HG02943 (cell line): ENCODE measurements around the gene STAB1.

Source experiments
- ATAC-seq: cut with Tn5 transposase; IDR thresholded peaks from one replicate; pipeline ENCODE4 v1.9.1; 2021; ENCODE audit warnings: mild to moderate bottlenecking, low read depth, moderate library complexity; ENCODE audit not compliant: unreplicated experiment

STAB1 gene

DNA sequence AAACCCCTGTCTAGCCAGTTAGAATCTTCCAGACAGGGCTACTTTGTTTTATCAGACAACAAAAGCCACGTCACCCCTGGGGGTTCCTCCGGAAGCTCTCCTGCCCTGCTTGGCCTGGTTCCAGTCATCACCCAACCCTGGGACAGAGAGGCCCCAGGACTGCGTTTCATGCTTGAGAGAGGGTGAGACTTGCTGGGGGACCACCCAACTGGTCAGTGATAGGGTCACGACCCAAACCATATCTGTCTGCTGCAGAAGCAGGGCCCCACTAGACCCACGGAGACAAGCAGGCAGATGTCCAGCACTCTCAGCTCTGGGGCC, 37.3 kb downstream of the STAB1 start:
- ATAC-seq = no peak

DNA sequence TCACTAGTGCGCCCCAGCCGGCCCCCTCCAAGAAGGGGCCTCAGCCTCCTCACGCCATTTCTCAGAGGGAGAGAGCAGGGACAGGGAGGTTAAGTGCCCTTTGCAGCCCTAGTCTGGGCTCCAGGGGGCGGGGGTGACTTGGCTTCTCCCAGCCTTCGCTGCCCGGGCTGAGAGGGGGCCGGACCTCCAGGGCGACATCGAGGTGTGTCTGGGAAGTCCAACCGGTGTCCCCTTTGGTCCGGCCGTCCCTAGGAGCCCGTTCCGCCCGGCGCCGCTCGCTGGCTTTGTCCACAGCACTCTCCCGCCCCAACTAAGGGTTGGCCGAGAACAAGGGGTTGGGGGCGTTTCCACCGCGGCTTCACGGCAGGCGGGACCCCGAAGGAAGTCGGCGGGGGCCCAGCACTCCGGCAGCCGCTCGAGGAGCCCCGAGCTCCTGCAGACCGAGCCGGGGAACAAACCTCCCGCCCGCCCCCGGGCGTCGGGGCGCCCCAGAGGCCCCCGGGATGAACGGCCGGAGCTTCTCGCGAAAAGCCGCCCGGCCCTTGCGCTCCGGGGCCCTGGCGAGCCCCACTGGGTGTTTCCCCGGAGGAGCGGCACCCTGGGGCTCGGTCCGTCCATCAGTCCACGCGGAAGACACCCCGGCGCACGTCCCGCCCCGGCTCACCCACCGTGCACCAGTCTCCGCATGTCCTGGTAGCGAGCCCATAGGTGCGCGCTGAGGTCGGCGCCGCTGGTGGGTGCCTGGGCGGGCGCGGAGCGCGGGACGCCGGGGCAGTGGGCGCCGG, 37.9 kb downstream of the STAB1 start:
- no peak for ATAC-seq

DNA sequence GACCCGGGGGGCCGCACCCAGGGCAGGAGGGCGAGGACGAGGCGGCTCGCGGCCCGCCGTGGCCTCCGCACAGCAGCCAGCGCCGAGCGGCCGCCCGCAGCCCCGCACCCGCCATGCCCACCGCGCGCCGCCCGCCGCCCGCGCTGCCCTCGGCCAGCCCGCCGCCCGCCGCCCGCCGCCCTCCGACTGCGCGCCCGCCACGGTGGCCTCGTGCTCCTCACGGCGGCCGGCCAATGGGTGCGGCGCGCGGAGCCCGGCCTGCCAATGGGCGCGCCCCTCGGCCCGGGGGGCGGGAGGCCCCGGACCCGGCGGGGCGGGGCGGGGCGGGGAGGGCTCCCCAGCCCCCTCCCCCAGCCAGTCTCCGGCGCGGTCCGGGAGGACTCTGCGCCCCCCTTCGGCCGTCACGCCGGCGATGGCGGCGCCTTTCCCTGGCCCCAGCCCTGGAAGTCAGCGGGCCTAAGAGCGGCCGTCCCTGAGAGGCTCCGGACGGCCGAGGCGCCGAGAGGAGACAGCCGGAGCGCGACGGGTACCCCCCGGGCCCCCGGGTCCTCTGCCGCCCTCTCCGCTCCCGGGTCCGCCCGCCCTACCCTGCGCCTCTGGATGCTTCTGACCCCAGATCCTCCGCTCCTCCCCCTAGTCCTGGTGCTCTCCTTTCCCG, 38.6 kb downstream of the STAB1 start, which contains the start of gene NT5DC2:
TSS of gene NT5DC2 (minus strand) at position 235 of the 658 bp plus-strand sequence. CDS start at position 115, 120 bp downstream.
- ATAC-seq = no peak

DNA sequence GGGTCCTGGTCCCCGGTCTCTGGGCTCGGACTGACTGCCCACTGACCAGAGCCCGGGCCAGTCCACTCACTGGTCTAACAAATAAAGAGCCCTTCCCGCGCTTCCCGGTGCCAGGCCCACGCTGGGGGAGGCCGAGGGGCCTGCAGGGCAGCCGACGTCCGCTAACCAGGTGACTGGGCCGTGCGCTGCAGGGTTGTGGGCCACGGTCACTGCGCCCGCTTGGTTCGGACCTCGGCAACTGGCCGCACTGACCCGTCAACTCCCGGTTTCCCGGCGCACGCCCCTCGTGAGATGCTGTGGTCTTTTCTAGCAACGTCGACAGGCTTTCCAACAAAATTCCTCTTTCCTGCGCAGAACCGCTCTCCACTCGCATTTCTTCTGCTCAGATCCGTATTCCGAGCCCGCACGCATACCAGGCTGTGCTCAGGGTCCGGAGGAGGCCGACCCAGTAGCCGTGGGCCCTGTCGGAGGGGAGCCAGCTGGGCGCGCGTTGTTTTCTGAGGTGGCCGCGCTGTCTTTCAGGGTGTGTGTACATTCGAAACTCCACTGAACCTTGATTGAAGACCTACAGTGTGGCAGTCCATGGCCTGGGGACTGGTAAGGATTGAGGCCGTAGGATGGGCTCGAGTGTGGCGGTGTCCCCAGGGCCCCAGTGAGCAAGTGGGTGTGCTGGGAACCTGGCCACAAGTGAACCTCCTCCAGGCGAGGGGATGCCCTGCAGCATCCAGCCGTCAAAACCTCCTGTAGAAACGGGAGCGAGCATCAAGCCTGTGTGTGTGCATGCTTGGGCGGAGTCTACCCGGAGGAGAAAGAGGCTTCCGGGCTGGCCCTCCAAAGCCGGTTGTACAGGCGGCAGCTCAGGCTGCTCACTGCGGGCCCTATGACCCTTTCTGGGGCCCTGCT, 39.4 kb downstream of the STAB1 start:
- ATAC-seq = no peak

DNA sequence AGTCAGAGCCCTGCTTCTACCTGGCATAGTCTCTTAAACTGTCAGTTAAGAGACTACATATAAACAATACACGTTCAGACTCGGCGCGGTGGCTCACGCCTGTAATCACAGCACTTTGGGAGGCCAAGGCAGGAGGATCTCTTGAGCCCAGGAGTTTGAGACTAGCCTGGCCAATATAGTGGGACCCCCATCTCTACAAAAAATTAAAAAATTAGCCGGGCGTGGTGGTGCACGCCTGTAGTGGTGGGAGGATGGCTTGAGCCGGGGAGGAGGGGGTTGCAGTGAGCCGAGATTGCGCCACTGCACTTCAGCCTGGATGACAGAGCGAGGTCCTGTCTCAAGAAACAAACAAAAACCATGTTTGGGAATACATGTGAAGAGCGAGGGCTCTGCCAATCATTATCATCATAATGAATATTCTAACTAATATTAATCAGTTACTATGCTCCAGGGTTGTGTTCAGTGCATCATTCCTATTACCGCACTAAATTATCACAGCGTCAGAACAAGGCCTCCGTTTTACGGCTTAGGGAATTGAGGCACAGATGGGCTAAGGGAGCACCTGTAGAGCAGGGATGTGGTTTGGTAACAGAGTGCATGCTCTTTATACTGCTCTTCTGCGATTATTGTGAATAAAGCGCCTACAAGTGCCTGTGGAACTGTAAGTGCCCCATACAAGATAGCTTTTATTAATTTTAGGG, 40.4 kb downstream of the STAB1 start:
- ATAC-seq = no peak

DNA sequence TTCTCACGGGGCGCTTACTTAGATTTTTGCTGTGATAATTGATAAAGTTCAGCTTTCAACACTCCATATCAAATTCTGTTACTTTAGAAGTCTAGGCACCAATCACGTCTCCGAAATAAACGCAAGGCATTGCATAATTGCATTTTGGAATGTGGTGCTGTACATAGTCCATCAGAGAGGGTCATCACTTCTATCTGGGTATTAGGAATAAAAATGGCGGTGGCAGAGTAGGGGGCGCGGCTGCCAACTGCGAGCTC, 40.9 kb downstream of the STAB1 start:
- ATAC-seq = no peak

DNA sequence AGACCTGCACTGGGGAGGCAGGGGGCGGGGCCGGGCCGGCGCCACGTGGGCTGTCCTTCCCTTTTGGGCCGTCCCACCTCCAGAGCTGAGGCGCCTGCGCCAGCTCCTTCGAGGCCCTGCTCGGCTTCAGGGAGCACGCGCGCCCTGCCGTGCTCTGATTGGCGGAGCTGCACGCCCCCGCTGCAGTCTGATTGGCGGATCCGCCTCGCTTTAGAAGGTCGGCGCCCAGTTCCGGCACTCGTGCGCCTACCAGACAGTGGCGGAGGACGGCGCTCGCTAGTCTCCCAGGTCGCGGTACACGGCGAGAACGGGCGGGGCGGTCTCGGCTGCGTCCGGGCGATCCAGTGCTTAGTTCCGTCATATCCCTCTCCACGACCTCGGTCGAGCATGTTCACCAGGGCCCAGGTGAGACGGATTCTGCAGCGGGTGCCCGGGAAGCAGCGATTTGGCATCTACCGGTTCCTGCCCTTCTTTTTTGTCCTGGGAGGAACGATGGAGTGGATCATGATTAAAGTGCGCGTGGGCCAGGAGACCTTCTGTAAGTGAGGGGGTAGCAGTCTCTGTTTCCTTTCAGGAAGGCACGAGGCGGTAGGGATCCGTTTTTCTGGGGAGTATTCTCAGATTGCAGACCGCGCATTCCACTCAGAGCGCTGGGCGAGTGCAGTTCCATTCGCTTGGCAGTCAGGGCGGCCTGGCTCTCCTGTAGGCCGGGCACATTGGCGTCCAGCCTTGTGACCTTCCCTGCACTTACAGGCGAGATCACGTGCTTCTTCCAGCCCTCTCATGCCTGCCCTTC, 41.4 kb downstream of the STAB1 start, which contains the start of gene UQCC5:
TSS of gene UQCC5 (plus strand) at position 237 of the 796 bp plus-strand sequence. CDS start at position 388, 151 bp downstream.
- peak; percentile 82 for ATAC-seq

DNA sequence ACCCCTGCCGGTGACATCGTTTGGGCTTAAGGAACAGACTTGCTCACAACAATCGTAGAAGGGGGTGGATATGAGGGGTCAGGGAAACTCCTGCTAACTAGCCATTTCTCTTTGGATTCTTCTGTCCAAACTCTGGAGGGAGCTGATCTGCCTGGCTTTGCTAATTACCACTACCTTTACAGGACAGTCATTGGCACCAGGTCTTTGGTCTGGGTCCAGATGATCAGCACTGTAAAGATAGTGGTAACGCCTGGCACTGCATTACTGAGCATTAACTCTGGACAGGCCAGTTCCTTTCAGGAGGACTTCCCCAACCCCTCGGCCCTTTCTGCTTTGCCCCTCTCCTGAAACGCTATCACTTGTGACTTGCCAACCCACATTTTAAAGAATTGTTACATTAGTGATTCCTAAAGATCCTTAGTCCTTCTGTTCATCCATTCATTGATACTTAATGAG, 42.1 kb downstream of the STAB1 start:
- ATAC-seq = no peak

DNA sequence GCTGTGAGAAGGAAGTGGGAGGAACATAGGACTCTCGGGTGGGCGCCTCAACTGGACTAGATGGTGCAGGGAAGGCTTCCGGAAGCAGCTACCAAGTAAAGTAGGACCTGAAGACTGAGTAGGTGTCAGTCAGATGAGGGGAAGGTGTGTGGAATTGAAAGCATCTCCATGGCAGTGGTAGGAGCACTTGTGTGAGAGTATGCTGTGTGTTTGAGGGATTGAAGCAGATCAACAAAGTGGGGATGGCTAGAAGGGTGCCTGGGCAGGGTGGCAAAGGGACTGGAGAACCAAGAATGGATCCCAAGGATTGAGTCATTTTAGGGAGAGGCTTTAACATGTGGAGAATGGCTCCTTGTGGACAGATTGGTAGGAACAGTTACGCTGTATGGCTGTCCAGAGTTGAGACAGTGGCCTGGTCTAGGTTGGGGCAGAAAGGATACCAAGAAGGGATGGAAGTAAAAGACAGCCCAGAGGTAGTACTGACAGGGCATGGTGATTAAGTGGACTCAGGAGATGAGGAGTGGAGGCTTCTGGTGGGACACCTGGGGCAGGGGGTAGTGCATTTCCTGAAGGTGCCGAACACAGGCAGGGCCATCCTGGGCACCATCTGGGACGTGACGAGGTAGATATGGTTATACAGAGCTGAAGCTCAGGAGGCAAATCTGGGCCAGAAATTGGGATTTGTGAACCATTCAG, 42.7 kb downstream of the STAB1 start:
- no peak for ATAC-seq

DNA sequence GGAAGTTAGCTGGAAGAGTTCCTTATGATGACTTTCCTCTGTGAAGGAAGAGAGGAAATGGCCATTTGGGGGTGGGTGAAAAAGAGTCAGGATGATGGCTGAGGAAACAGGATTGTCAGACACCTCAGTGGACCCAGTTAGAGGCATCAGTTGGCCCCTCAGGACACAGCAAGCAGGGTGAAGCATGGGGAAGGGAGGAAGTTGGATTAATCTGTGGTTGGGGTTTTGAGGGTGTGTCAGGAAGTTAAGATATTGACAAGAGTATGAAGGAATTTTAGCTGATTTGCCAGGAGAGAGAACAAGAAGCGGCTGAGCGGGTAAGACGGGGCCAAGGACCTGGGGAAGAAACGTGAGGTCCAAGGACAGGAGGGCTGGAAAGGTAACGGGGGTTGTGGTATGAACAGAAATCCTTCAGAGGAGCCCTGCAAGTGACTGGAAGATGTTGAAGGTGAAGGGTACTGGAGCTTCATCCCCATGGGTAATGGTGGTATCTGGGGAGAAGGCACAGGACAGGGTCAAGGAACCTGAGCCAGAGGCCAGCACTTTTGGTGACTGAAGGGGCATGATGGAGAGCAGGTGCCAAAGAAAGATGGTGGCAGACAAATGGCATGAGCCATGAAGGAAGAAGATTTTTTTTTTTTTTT, 44.0 kb downstream of the STAB1 start:
- ATAC-seq = no peak

DNA sequence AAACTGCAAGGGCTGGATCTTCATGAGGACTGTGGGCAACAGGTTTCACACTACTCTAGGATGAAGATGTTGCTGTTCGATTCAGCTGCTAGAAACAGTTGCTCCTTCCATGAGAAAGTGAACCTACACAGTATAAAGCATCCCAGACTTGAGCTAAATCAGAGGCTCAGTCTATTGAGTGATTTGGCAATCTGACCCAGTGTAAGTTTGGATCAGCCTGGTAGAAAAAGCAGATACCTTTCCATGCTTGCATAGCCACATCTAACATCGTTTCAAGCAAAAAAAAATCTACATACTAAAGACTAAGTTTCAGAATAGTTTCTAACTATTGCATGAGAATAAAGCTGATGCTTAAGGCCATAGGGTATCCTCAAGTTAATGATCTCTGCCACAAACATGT, 45.9 kb downstream of the STAB1 start:
- no peak for ATAC-seq

DNA sequence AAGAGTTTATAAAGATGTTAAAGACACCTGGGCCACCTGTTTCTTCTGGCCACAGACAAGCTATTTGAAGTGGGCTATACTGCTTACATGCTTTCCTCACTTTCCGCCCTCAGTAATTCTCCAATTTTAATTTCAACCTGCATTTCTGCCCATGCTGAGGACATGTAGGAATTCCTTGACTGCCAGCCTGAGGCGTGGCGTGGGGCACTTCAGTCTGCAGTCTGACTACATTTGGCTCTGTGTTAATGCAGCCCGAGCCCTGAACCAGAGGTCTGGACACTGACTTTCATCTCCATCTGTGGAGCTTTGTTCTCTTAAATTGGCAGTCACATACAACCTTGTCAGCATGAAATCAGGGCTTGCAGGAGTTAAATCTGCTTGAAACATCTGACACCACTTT, 49.8 kb downstream of the STAB1 start:
- ATAC-seq = no peak

DNA sequence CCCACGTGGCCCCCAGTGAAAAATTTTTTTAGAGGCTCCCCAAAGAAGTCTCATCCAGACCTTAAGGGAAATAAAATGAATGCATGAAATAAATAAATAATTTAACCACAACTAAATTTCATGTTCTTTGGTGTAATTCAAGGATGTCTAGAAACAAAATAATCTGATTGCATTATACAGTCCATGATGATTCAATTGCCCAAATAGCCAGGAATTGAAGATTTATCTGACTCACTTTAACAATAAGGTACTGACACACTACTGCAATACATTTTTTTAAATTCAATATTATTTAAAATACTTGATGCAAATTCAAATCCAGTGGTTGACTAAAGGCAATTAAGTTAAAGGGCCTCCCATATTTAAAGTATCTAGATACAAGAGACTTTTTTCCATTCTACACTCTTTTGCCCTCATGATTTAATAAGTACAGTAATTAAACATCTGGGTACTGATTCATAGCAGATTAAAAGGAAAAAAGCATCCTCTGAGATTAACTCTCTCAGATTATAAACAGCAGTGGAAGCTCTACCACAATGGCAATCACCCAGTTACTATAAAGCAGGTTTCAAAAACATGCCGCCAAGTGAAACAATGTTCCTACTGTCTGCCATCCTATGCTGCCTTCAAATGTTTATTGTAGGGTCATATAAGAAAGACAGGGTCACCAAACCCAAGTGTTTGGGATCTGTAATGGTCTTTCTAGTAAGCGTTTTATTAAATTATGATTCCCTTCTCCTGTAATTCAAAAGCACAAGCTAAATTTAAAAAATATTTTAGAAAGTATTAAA, 51.2 kb downstream of the STAB1 start:
- no peak for ATAC-seq

DNA sequence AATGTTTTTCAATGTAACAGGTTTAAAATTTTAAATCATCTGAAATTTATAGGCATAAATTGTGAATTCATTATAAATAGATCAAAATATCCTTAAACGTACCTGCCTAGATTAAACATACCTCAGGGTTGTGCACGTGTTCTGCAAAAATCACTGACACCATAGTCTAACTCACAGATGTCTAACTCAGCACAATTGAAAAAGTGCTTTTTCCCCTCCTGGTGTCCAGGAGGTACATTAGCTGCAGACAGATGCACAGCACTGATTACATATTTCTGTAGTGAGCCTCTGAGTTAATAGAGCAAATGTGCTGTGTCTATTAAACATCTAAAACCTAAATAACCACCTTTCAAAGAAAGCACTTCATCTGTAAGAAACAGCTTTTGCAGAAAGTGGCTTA, 52.0 kb downstream of the STAB1 start:
- ATAC-seq = no peak

DNA sequence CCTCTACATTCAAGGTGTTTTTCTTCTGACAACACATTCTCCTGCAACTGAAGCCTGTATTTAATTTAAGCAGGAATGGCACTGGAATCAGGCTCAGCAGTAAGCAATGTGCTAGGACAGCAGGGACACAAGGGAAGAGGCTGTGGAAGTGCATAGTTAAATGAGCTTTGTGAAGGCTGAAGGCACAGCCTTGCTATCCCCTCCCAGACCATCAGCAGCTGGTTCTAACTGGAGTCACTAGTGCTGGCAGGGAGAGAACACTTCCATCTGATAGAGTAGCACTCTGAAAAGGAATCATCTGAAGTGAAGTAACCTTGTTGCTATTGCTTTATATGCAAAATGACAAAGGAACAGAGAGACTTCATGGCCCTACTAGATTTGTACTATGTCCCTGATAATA, 56.0 kb downstream of the STAB1 start:
- ATAC-seq = no peak

DNA sequence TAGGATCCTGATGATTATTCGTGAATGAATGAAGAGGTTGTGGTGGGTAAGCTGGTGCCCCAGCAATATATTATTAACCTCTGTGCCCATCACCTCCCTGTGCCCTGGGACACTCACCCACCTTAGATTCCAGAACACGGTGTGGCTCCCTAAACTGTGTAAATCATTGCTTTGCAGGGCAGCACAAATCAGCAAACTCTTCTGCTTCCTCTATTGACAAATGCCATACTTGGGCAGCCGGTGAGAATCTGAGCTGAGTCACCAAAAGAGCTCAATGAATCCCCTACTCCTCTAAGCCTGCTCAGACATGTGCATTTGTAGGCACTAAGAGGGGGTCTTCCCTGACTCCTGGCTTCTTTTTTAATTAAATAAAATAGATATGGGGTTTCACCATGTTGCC, 57.0 kb downstream of the STAB1 start:
- no peak for ATAC-seq

DNA sequence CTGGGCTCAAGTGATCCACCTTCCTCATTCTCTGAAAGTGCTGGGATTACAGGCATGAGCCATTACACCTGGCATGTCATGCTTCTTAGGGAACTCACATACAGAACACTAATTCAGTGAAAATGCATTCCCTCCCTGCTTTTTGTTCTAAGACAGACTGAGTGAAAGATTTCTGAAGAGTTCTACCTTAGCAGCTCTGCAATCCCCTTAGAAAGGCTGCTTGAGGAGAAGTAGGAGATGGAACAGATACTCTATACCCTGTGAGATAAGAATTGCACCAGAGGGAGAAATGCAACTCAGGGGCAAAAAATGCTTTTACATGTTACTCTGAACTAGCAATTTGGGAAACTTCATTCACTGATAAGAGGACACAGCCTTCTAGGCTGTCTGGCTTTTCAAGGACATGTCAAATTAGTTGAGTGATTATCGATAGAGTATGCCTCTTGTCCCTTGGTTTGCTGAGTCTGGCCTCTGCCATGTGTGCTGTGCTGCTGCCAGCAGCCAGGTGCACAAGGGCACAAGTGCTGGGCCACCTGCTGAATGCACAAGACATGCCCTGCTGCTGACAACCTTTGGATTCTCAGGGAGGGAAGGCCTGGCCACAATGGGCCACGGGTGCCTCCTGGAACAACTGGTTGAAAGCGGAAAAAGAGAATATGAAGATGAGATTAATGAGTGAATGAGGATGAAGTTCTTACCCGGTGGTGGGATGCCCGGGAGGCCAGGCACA, 59.1 kb downstream of the STAB1 start:
- ATAC-seq = no peak
